ENCODE results near the gene GRM3. TPM values are rescaled to one million over a fixed set of nuclear protein-coding genes. Genes with fewer than 3 reads are reported as not detected.

GRM3 gene
- total RNA-seq, 4 donors from 2014 or later, result not detected

DNA sequence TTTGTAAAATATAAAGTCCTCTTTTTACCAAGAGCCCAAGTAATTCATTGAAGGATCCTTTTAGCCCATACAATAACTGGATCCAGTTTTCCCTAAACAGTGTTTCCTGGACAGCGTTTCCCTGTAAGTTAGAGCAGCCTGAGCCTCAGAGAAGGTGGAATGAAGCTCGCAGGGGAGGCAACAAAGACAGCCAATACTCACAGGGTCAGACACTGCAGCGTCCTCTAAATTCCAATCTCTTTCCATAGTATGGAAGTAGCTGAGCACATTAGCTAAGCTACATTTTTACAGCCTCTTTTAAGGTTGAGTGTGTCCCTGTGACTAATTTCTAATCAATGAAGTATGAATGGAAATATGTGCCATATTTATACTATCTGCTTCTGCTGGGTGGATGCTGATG is 193.5 kb downstream of the GRM3 start:
- no peaks in the 10 kb centered on the region for H3K36me3 ChIP-seq
- H3K9me3 ChIP-seq, result no peaks in the 10 kb centered on the region
- H3K27ac ChIP-seq, result no peak overlapping the region
- no peak for DNase-seq
- H3K4me3 ChIP-seq, result no peak overlapping the region
- WGBS, 2 donors, result 57 to 67% methylated on average over 3 of the region's 3 CpGs
- H3K27me3 ChIP-seq, result no peaks in the 10 kb centered on the region
- intact Hi-C loops (cut with DNase I), result no loop called here
- no peaks in the 10 kb centered on the region for H3K4me1 ChIP-seq
- TF ChIP-seq, protein P1, sequence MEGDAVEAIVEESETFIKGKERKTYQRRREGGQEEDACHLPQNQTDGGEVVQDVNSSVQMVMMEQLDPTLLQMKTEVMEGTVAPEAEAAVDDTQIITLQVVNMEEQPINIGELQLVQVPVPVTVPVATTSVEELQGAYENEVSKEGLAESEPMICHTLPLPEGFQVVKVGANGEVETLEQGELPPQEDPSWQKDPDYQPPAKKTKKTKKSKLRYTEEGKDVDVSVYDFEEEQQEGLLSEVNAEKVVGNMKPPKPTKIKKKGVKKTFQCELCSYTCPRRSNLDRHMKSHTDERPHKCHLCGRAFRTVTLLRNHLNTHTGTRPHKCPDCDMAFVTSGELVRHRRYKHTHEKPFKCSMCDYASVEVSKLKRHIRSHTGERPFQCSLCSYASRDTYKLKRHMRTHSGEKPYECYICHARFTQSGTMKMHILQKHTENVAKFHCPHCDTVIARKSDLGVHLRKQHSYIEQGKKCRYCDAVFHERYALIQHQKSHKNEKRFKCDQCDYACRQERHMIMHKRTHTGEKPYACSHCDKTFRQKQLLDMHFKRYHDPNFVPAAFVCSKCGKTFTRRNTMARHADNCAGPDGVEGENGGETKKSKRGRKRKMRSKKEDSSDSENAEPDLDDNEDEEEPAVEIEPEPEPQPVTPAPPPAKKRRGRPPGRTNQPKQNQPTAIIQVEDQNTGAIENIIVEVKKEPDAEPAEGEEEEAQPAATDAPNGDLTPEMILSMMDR (IDR thresholded peaks at IDR 0.05), result no peak
- no peak for TF ChIP-seq POLR2A (IDR thresholded peaks at IDR 0.05)

DNA sequence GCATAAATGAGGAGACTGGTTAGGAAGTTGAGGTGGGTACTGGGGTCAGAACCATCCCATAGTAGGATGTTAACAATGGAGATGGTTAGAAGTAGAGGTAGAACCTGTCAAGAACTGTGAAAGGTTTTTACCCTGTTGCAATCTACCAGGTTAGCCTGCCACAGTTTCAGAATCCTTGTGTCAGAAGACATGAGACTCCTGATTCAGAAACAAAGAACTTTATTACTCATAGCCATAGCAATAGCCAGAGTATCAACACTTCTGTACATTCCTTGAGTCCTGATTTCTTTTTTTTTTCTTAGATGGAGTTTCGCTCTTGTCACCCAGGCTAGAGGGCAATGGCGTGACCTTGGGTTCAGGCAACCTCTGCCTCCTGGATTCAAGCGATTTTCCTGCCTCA is 200.9 kb downstream of the GRM3 start:
- no peak overlapping the region for H3K4me3 ChIP-seq
- no peaks in the 10 kb centered on the region for H3K36me3 ChIP-seq
- intact Hi-C loops (cut with DNase I), result no loop called here
- H3K9me3 ChIP-seq, result no peaks in the 10 kb centered on the region
- H3K4me1 ChIP-seq, result no peaks in the 10 kb centered on the region
- no peak for DNase-seq
- no peak overlapping the region for H3K27ac ChIP-seq
- 76 to 77% methylated on average over 3 of the region's 3 CpGs for whole genome bisulfite sequencing, 2 donors
- TF ChIP-seq, protein P1 (IDR thresholded peaks at IDR 0.05), result no peak
- no peak for TF ChIP-seq POLR2A (IDR thresholded peaks at IDR 0.05)
- no peaks in the 10 kb centered on the region for H3K27me3 ChIP-seq

DNA sequence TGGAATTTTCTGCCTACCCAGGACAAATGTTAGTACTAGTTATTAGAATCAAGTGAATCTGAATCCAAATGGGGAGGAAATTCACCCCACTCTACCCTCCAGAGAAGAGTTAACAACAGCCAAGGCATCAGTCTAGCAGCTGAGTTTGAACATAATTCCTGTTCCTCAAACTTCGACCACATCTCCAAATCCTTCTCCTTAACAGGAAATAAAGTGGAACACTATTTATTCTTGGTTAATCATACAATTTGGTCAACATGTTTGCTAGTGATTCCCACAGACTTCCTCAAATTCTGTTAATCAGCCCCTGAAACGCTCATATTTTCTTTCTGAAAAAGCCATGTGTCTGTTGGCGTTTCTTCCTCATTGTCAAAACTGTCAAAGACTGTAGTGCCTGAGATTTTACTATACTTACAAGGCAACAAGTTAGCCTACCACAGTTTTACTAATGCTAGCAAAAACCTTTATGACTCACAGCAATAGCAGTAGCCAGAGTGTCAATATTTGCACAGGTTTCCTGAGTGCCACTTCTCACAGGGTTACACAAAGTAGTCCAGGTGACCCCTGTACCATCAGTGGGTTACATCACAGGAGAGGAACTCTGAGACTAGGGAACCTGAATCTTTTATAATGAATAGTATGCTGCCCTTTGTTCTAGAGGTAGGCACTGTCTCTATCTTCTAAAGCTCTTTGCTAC is 202.9 kb downstream of the GRM3 start:
- WGBS, 2 donors, result 19 to 24% methylated on average over 3 of the region's 3 CpGs
- H3K9me3 ChIP-seq, result no peaks in the 10 kb centered on the region
- H3K27ac ChIP-seq, result no peak overlapping the region
- no peak overlapping the region for H3K4me3 ChIP-seq
- intact Hi-C loops (cut with DNase I), result no loop called here
- TF ChIP-seq, protein P1 (IDR thresholded peaks at IDR 0.05), result no peak
- TF ChIP-seq POLR2A (IDR thresholded peaks at IDR 0.05), result no peak
- H3K4me1 ChIP-seq, result no peaks in the 10 kb centered on the region
- H3K27me3 ChIP-seq, result no peaks in the 10 kb centered on the region
- DNase-seq, result no peak
- no peaks in the 10 kb centered on the region for H3K36me3 ChIP-seq

DNA sequence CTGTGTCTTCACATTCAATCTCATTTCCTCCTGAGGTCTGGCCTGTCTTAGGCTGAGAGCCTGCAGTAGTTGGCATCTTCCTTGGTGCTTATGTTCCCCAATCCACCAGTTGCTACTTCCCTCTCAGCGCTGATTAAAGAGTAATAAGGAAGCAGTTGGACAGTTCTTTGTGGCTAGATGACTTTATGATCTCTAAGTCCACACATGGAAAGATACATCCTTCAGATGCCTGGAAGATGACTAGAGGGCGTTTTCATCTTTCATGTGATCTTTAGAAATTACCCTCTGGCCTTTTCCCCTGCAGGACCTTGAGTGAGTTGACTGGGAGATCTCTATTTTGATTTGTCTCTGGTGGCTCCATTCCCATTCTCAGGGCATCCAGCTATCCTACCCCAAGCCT is 204.5 kb downstream of the GRM3 start:
- Histone ChIP-seq H3K4me1 (no peaks in the 10 kb centered on the region), H3K36me3 (no peaks in the 10 kb centered on the region), H3K9me3 (no peaks in the 10 kb centered on the region), H3K27me3 (no peaks in the 10 kb centered on the region), H3K4me3 (no peak overlapping the region), H3K27ac (no peak overlapping the region)
- DNase-seq, result no peak
- intact Hi-C loops (cut with DNase I), result no loop called here
- 62 to 65% methylated on average over 2 of the region's 2 CpGs for WGBS, 2 donors
- TF ChIP-seq, protein P1 (IDR thresholded peaks at IDR 0.05), result no peak
- no peak for TF ChIP-seq POLR2A (IDR thresholded peaks at IDR 0.05)

DNA sequence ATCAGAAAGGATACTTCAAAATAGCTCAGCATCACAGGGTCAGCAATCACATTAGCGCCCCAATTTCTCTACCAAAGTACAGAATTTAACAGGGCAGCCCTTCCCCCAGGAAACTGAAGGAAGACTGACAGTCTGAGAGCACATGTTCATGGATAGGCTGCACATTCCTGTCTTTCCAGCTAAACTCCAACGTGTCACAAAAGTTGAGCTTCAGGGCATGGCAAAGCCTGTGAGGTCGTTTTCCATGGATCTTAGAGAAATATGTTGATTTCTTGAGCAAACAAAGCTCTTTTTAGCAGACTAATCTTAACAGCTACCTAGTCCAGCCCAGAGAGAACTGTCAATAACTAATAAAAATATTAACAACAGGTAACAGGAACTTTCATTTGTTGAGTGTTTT is 207.9 kb downstream of the GRM3 start:
- no peaks in the 10 kb centered on the region for H3K9me3 ChIP-seq
- no peak overlapping the region for H3K27ac ChIP-seq
- intact Hi-C loops (cut with DNase I), result no loop called here
- no peaks in the 10 kb centered on the region for H3K27me3 ChIP-seq
- WGBS, 2 donors, result 41 to 46% methylated on average over 3 of the region's 3 CpGs
- no peak overlapping the region for H3K4me3 ChIP-seq
- H3K4me1 ChIP-seq, result no peaks in the 10 kb centered on the region
- no peaks in the 10 kb centered on the region for H3K36me3 ChIP-seq
- no peak for DNase-seq
- no peak for TF ChIP-seq POLR2A (IDR thresholded peaks at IDR 0.05)
- TF ChIP-seq, protein P1 (IDR thresholded peaks at IDR 0.05), result no peak
